HepG2 (cell line): ENCODE data around the gene AP1M1.

ENCODE experiments used
- ESRRA ChIP-seq: sonication (generic); formaldehyde crosslinking; IDR thresholded peaks from 2 replicates; pipeline ENCODE4 v1.5.1; 2020; ENCODE audit warnings: mild to moderate bottlenecking, low read depth, missing genetic modification reagents
- MEF2D ChIP-seq: sonication (generic); formaldehyde crosslinking; IDR thresholded peaks from 2 replicates; pipeline ENCODE4 v1.5.1; 2020; ENCODE audit warnings: mild to moderate bottlenecking, missing genetic modification reagents
- THAP7 ChIP-seq: sonication (generic); formaldehyde crosslinking; IDR thresholded peaks from 2 replicates; pipeline ENCODE4 v1.8.1; 2023; ENCODE audit warnings: mild to moderate bottlenecking, missing genetic modification reagents
- TRAFD1 ChIP-seq: sonication (generic); formaldehyde crosslinking; IDR thresholded peaks from 2 replicates; pipeline ENCODE4 v1.5.1; 2020; ENCODE audit warnings: missing genetic modification reagents, mild to moderate bottlenecking, borderline replicate concordance
- ZNF331 ChIP-seq: sonication (generic); formaldehyde crosslinking; IDR thresholded peaks from 2 replicates; pipeline ENCODE4 v1.4.0; 2020; ENCODE audit warnings: missing genetic modification reagents
- ZNF354B ChIP-seq: sonication (generic); formaldehyde crosslinking; IDR thresholded peaks from 2 replicates; pipeline ENCODE4 v1.8.0; 2022; ENCODE audit warnings: mild to moderate bottlenecking, missing genetic modification reagents
- ZNF768 ChIP-seq: sonication (generic); formaldehyde crosslinking; IDR thresholded peaks from 2 replicates; pipeline ENCODE4 v1.4.0; 2020; ENCODE audit warnings: missing genetic modification reagents

- TF ChIP-seq THAP7 (CRISPR knock-in tag) (no peak), ZNF768 (CRISPR knock-in tag) (peak; percentile 76; the same call in 1 of the 2 replicates), TRAFD1 (CRISPR knock-in tag) (no peak), ZNF354B (CRISPR knock-in tag) (no peak), ESRRA (no peak), ZNF331 (CRISPR knock-in tag) (no peak), MEF2D (CRISPR knock-in tag) (no peak)
These were observed 38.1 kb upstream of the AP1M1 start for GRCh38 chr19:16159655-16160054.
